ENCODE results near the gene TARM1. TPM values are rescaled to one million over a fixed set of nuclear protein-coding genes. Genes with fewer than 3 reads are reported as not detected.
A peak's percentile ranks its signal among the peaks of the same experiment; 100 is the strongest.
"Not testable (repeated sequence)": the region's sequence is repeated elsewhere in the genome, so short reads cannot be mapped to it uniquely, and the experiment has no call there.

TARM1 gene
- total RNA-seq: not detected

GRCh38 chr19:54081032-54081431, at the start of gene TARM1:
TSS of gene TARM1 (minus strand) at chr19:54081365. CDS start at chr19:54081340, 25 bp downstream.
- no peak for DNase-seq

- no peak for DNase-seq
Measured at GRCh38 chr19:54129617-54129996, 48.4 kb upstream of the TARM1 start.

GRCh38 chr19:54128796-54129616, 47.8 kb upstream of the TARM1 start:
- no peak for DNase-seq

- DNase-seq: no peak
Measured at GRCh38 chr19:54128441-54128725, 47.2 kb upstream of the TARM1 start.

GRCh38 chr19:54127688-54128440, 46.7 kb upstream of the TARM1 start:
- no peak for DNase-seq

- no peak for DNase-seq
Measured at GRCh38 chr19:54125713-54126112, 44.5 kb upstream of the TARM1 start.

- DNase-seq: no peak
Measured at GRCh38 chr19:54124393-54124792, 43.2 kb upstream of the TARM1 start.

GRCh38 chr19:54123682-54124081, 42.5 kb upstream of the TARM1 start:
- no peak for DNase-seq

GRCh38 chr19:54121259-54121658, 40.1 kb upstream of the TARM1 start:
- DNase-seq: no peak

GRCh38 chr19:54115109-54116063, 34.2 kb upstream of the TARM1 start, which contains the start of the genes PRPF31 and TFPT:
TSS of gene PRPF31 (plus strand) at chr19:54115754. CDS start at chr19:54118279, 2,525 bp downstream.
TSS of gene TFPT (minus strand) at chr19:54115657. CDS start at chr19:54115269, 388 bp downstream.
- DNase-seq: peak; percentile 97

- peak; percentile 9 for DNase-seq
Measured at GRCh38 chr19:54114340-54115108, 33.4 kb upstream of the TARM1 start.

- no peak for DNase-seq
Measured at GRCh38 chr19:54109651-54110050, 28.5 kb upstream of the TARM1 start.

GRCh38 chr19:54108496-54108895, 27.3 kb upstream of the TARM1 start:
- DNase-seq: no peak

GRCh38 chr19:54107876-54108490, 26.8 kb upstream of the TARM1 start:
- no peak for DNase-seq

- DNase-seq: no peak
Measured at GRCh38 chr19:54106716-54107115, 25.6 kb upstream of the TARM1 start.

- no peak for DNase-seq
Measured at GRCh38 chr19:54105796-54106195, 24.6 kb upstream of the TARM1 start.

GRCh38 chr19:54104998-54105715, 24.0 kb upstream of the TARM1 start:
- no peak for DNase-seq

GRCh38 chr19:54102421-54103169, 21.4 kb upstream of the TARM1 start, which contains the start of gene NDUFA3:
TSS of gene NDUFA3 (plus strand) at chr19:54102855. CDS start at chr19:54102879, 24 bp downstream.
- peak; percentile 95 for DNase-seq

GRCh38 chr19:54100561-54100960, 19.4 kb upstream of the TARM1 start, which contains the start of gene OSCAR:
TSS of gene OSCAR (minus strand) at chr19:54100803. CDS start at chr19:54100792, 11 bp downstream.
- no peak for DNase-seq

- DNase-seq: not testable (repeated sequence)
Measured at GRCh38 chr19:54099903-54100255, 18.7 kb upstream of the TARM1 start.
